ENCODE data around the gene WNT10A. TPM values are rescaled to one million over a fixed set of nuclear protein-coding genes. Genes with fewer than 3 reads are reported as not detected.

Gene WNT10A
- total and polyA plus RNA-seq, 2 of the 8 experiments (the other 6 are each of a cell fraction or from before 2014, with no cell fraction given), result 0.05 TPM; not detected in 1

- H4K20me1 ChIP-seq (replicated peaks in 1 of 2; ENCODE audit: control insufficient read depth in 1 of 2, insufficient read depth in 2 of 2, low read length in 2 of 2), result peaks cover 10 to 14% of the 10 kb centered on the region in 2 experiments
- CTCF ChIA-PET (ENCODE audit: partially characterized antibody), result interaction anchor here (0.9 to 21.8 kb wide), 8 partner anchors 3 to 122 kb away, joined by 3 to 783 read pairs (median 10); partner anchors contain the start of gene WNT10A
- H4K5ac ChIP-seq (ENCODE audit: insufficient read length, low read depth, low read length), result no peak overlapping the region
- H3K27me3 ChIP-seq (replicated peaks in 1 of 4; ENCODE audit: control insufficient read depth in 3 of 4, extremely low read depth in 1 of 4, insufficient read depth in 3 of 4, low read length in 3 of 4), result peaks cover 75 to 93% (median 90%) of the 10 kb centered on the region in 4 experiments
- peaks cover 0 to 19% (median 7%) of the 10 kb centered on the region in 4 experiments; a peak in 5 of 7 replicates for H3K4me1 ChIP-seq (replicated peaks in 1 of 4; ENCODE audit: control insufficient read depth in 3 of 4, insufficient read depth in 4 of 4, low read length in 3 of 4)
- H3K4me3 ChIP-seq (ENCODE audit: extremely low read depth in 1 of 4, insufficient read depth in 2 of 4, low read depth in 3 of 4, low read length in 4 of 4), result no peak overlapping the region
- H3K18ac ChIP-seq (ENCODE audit: extremely low read depth, low read length), result no peak overlapping the region
- H2BK120ac ChIP-seq (replicated peaks; ENCODE audit: low read depth, low read length), result no peak overlapping the region
- H2BK5ac ChIP-seq (ENCODE audit: low read depth, low read length), result no peak overlapping the region
- no peak overlapping the region for H3K9ac ChIP-seq (replicated peaks in 1 of 4; ENCODE audit: extremely low read depth in 1 of 4, low read depth in 3 of 4, low read length in 3 of 4)
- H3K14ac ChIP-seq (ENCODE audit: insufficient read length), result no peak overlapping the region
- TF ChIP-seq SUZ12 (IDR thresholded peaks at IDR 0.05; ENCODE audit: low read length) (no peak), HDAC6 (IDR thresholded peaks at IDR 0.05; ENCODE audit: low read depth, low read length) (no peak), RFX5 (IDR thresholded peaks at IDR 0.05; ENCODE audit: borderline replicate concordance, low read depth, low read length) (no peak), JUND (IDR thresholded peaks at IDR 0.05; ENCODE audit: low read length) (no peak), HDAC2 (IDR thresholded peaks at IDR 0.05; ENCODE audit: borderline replicate concordance in 1 of 2, low read depth in 2 of 2, low read length in 2 of 2) (no peak), EZH2 (IDR thresholded peaks at IDR 0.05; ENCODE audit: low read depth, low read length, severe bottlenecking) (peak; percentile 20), NRF1 (IDR thresholded peaks at IDR 0.05; ENCODE audit: low read depth, low read length) (no peak), EP300 (IDR thresholded peaks at IDR 0.05; ENCODE audit: borderline replicate concordance in 1 of 2, low read depth in 2 of 2, low read length in 2 of 2) (no peak)
- H4K91ac ChIP-seq (replicated peaks; ENCODE audit: insufficient read length, low read length), result no peak overlapping the region
- H3K79me1 ChIP-seq (ENCODE audit: low read depth, low read length), result no peaks in the 10 kb centered on the region
- no peaks in the 10 kb centered on the region for H3K9me3 ChIP-seq (ENCODE audit: insufficient read depth in 2 of 2, low read depth in 1 of 2, low read length in 1 of 2)
- POLR2A ChIA-PET (ENCODE audit: partially characterized antibody), result interaction anchor here (1.2 kb wide), 1 partner anchor 9 kb away, joined by 3 read pairs; no protein-coding TSS in a partner anchor
- peaks cover 0 to 4% (median 0%) of the 10 kb centered on the region in 4 experiments; a peak in 1 of 8 replicates for H3K36me3 ChIP-seq (ENCODE audit: control insufficient read depth in 2 of 4, insufficient read depth in 4 of 4, low read length in 3 of 4)
- no peak overlapping the region for H3K23ac ChIP-seq (ENCODE audit: insufficient read length)
- no peak overlapping the region for H3K56ac ChIP-seq (replicated peaks; ENCODE audit: insufficient read length, low read depth, low read length)
- peaks cover 6% of the 10 kb centered on the region; the same call in 1 of the 2 replicates for H3K23me2 ChIP-seq (ENCODE audit: low read depth, low read length)
- H2BK15ac ChIP-seq (ENCODE audit: low read length), result no peak overlapping the region
- no peak overlapping the region for H3K27ac ChIP-seq (ENCODE audit: low read depth, low read length)
- DNase-seq (ENCODE audit: low read depth in 1 of 2, low spot score in 2 of 2), result no peak
- no peaks in the 10 kb centered on the region for H3K79me2 ChIP-seq (ENCODE audit: control insufficient read depth in 1 of 2, insufficient read depth in 2 of 2, low read length in 2 of 2)
- no peak overlapping the region for H3K4ac ChIP-seq (replicated peaks; ENCODE audit: insufficient read length, low read depth, low read length)
- H2AFZ ChIP-seq (ENCODE audit: low read length), result no peak overlapping the region
- 63% methylated on average over 5 of the region's 5 CpGs; no CpG with 5 or more reads in 1 of the 2 experiments for WGBS, 2 experiments (ENCODE audit: extremely low coverage in 1 of 2, insufficient coverage in 1 of 2, insufficient read length in 1 of 2, insufficient replicate concordance in 2 of 2, low coverage in 1 of 2, low lambda C conversion rate in 2 of 2, missing lambda C conversion rate in 1 of 2)
- H2AK5ac ChIP-seq (ENCODE audit: low read depth, low read length), result no peak overlapping the region
- no peak for FAIRE-seq
- H2BK12ac ChIP-seq (ENCODE audit: low read depth, low read length), result no peak overlapping the region
- no peak overlapping the region for H3K4me2 ChIP-seq (ENCODE audit: insufficient read depth in 1 of 2, low read depth in 2 of 2, low read length in 2 of 2)
- no peak overlapping the region for H2BK20ac ChIP-seq (ENCODE audit: low read length)
- H4K8ac ChIP-seq (ENCODE audit: extremely low read depth, insufficient read depth, low read length), result no peak overlapping the region
These were observed 7.7 kb downstream of the WNT10A start for GRCh38 chr2:218888341-218888740.

All from H1 (cell line).